HepG2 (cell line): Measurements from ENCODE around the gene NCOA6. TPM values are rescaled to one million over a fixed set of nuclear protein-coding genes. Genes with fewer than 3 reads are reported as not detected.

ENCODE experiments used
- AKAP8 ChIP-seq: sonication (generic); formaldehyde crosslinking; IDR thresholded peaks from 2 replicates; pipeline ENCODE4 v1.5.1; 2020; ENCODE audit warnings: mild to moderate bottlenecking, missing genetic modification reagents
- KDM4B ChIP-seq: sonication (generic); formaldehyde crosslinking; IDR thresholded peaks from 2 replicates; pipeline ENCODE4 v1.4.0; 2020; ENCODE audit warnings: missing genetic modification reagents
- KMT2B ChIP-seq: IDR thresholded peaks from 2 replicates; pipeline ENCODE4 v1.6.1; 2016; ENCODE audit warnings: missing genetic modification reagents, missing compliant biosample characterization
- PHF20 ChIP-seq: sonication (generic); formaldehyde crosslinking; IDR thresholded peaks from 2 replicates; pipeline ENCODE4 v1.5.0; 2020; ENCODE audit warnings: mild to moderate bottlenecking, missing genetic modification reagents
- TBX3 ChIP-seq: fragments of 450-650 bp; IDR thresholded peaks from 2 replicates; pipeline ENCODE4 v1.6.1; 2017; ENCODE audit warnings: antibody characterized with exemption, mild to moderate bottlenecking, inconsistent platforms, borderline replicate concordance
- polyA plus RNA-seq, 8 experiments: library from polyadenylated mRNA; depleted of rRNA in 3 of 8; stranded (reverse) in 7 of 8; unstranded in 1 of 8; fragments of >200 nt; fragmentation: Illumina TruSeq in 4 of 8; extraction: Trizol in 4 of 8; gene quantifications; 2 replicates each; pipeline versions ENCODE4 v1.2.1 to v1.2.3, GENCODE V29; 2011 to 2016; ENCODE audit warnings: low read depth in 4 of 8, missing spikeins in 1 of 8, mixed read lengths in 1 of 8; ENCODE audit not compliant: insufficient read depth in 1 of 8
- total RNA-seq, 5 experiments: library from RNA; depleted of rRNA; stranded (reverse); fragments of >200 nt; fragmentation: Illumina TruSeq; extraction: Trizol; gene quantifications; 2 replicates each; pipeline ENCODE4 v1.2.3, GENCODE V29; 2016; ENCODE audit warnings: low read depth in 1 of 5
- TF ChIP-seq, protein P1 (sequence below): sonication (generic); formaldehyde crosslinking; IDR thresholded peaks from 2 replicates; pipeline ENCODE4 v1.4.0; 2020; ENCODE audit warnings: missing genetic modification reagents
- TF ChIP-seq, protein P2 (sequence below): sonication (generic); formaldehyde crosslinking; IDR thresholded peaks from 2 replicates; pipeline ENCODE4 v1.4.0; 2020; ENCODE audit warnings: missing genetic modification reagents, borderline replicate concordance
- TF ChIP-seq, protein P3 (sequence below): sonication (generic); formaldehyde crosslinking; conservative IDR thresholded peaks from 2 replicates; pipeline ENCODE4 v1.8.0; 2022; ENCODE audit warnings: low read depth, missing genetic modification reagents
- TF ChIP-seq, protein P4 (sequence below): sonication (generic); formaldehyde crosslinking; IDR thresholded peaks from 2 replicates; pipeline ENCODE4 v1.8.0; 2022; ENCODE audit warnings: mild to moderate bottlenecking, missing genetic modification reagents; ENCODE audit not compliant: insufficient replicate concordance

NCOA6 gene
- total and polyA plus RNA-seq, 2 of the 13 experiments (the other 11 are each of a cell fraction or from before 2014, with no cell fraction given), result 11.2 to 29.3 TPM

DNA sequence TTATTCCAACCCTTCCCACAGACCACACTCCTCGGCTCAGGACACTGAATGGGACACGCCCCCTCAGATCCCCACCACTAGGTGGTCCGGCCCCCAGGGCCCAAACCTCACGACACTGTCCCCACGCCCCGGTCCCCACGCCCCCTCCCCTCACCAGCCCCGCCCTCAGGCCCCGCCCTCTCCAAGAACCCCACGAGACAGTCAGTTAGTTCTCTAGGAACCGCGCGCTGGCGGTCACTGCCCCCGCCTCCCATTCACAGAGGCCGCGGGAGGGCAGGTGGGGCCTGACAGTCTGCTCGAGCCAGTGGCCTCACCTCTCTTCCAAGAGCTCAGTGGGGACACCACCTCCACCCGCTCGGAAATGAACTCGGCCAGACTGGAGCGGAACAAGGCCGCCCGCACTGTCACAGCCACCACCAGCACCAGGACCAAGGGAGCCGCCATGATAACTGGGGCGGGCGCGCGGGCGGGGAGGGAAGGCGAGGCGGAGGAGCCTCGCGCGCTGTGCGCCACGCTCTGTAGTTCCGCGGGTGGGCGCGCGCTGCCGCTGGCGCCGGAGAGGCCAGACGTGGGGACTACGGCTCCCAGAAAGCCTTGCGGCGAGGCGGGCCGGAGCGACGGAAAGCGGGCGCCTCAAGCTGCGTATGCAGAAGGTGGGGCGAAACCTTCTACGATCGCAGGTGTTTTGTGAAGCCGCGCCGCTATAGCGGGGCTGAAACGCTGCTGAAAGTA lies 148.6 kb downstream of the NCOA6 start, which contains the start of gene PIGU (continued):
- TF ChIP-seq, protein P1, sequence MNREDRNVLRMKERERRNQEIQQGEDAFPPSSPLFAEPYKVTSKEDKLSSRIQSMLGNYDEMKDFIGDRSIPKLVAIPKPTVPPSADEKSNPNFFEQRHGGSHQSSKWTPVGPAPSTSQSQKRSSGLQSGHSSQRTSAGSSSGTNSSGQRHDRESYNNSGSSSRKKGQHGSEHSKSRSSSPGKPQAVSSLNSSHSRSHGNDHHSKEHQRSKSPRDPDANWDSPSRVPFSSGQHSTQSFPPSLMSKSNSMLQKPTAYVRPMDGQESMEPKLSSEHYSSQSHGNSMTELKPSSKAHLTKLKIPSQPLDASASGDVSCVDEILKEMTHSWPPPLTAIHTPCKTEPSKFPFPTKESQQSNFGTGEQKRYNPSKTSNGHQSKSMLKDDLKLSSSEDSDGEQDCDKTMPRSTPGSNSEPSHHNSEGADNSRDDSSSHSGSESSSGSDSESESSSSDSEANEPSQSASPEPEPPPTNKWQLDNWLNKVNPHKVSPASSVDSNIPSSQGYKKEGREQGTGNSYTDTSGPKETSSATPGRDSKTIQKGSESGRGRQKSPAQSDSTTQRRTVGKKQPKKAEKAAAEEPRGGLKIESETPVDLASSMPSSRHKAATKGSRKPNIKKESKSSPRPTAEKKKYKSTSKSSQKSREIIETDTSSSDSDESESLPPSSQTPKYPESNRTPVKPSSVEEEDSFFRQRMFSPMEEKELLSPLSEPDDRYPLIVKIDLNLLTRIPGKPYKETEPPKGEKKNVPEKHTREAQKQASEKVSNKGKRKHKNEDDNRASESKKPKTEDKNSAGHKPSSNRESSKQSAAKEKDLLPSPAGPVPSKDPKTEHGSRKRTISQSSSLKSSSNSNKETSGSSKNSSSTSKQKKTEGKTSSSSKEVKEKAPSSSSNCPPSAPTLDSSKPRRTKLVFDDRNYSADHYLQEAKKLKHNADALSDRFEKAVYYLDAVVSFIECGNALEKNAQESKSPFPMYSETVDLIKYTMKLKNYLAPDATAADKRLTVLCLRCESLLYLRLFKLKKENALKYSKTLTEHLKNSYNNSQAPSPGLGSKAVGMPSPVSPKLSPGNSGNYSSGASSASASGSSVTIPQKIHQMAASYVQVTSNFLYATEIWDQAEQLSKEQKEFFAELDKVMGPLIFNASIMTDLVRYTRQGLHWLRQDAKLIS (CRISPR knock-in tag), result peak; percentile 71; the same call in 1 of the 2 replicates
- TF ChIP-seq KDM4B (CRISPR knock-in tag) (peak; percentile 55; the same call in 1 of the 2 replicates), TBX3 (peak; percentile 24; the same call in 1 of the 2 replicates), AKAP8 (CRISPR knock-in tag) (no peak), PHF20 (CRISPR knock-in tag) (peak; percentile 90), KMT2B (CRISPR knock-in tag) (peak; percentile 93)
- TF ChIP-seq, protein P2, sequence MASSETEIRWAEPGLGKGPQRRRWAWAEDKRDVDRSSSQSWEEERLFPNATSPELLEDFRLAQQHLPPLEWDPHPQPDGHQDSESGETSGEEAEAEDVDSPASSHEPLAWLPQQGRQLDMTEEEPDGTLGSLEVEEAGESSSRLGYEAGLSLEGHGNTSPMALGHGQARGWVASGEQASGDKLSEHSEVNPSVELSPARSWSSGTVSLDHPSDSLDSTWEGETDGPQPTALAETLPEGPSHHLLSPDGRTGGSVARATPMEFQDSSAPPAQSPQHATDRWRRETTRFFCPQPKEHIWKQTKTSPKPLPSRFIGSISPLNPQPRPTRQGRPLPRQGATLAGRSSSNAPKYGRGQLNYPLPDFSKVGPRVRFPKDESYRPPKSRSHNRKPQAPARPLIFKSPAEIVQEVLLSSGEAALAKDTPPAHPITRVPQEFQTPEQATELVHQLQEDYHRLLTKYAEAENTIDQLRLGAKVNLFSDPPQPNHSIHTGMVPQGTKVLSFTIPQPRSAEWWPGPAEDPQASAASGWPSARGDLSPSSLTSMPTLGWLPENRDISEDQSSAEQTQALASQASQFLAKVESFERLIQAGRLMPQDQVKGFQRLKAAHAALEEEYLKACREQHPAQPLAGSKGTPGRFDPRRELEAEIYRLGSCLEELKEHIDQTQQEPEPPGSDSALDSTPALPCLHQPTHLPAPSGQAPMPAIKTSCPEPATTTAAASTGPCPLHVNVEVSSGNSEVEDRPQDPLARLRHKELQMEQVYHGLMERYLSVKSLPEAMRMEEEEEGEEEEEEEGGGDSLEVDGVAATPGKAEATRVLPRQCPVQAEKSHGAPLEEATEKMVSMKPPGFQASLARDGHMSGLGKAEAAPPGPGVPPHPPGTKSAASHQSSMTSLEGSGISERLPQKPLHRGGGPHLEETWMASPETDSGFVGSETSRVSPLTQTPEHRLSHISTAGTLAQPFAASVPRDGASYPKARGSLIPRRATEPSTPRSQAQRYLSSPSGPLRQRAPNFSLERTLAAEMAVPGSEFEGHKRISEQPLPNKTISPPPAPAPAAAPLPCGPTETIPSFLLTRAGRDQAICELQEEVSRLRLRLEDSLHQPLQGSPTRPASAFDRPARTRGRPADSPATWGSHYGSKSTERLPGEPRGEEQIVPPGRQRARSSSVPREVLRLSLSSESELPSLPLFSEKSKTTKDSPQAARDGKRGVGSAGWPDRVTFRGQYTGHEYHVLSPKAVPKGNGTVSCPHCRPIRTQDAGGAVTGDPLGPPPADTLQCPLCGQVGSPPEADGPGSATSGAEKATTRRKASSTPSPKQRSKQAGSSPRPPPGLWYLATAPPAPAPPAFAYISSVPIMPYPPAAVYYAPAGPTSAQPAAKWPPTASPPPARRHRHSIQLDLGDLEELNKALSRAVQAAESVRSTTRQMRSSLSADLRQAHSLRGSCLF (CRISPR knock-in tag), result no peak
- TF ChIP-seq, protein P3, sequence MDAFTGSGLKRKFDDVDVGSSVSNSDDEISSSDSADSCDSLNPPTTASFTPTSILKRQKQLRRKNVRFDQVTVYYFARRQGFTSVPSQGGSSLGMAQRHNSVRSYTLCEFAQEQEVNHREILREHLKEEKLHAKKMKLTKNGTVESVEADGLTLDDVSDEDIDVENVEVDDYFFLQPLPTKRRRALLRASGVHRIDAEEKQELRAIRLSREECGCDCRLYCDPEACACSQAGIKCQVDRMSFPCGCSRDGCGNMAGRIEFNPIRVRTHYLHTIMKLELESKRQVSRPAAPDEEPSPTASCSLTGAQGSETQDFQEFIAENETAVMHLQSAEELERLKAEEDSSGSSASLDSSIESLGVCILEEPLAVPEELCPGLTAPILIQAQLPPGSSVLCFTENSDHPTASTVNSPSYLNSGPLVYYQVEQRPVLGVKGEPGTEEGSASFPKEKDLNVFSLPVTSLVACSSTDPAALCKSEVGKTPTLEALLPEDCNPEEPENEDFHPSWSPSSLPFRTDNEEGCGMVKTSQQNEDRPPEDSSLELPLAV (CRISPR knock-in tag), result no peak
- TF ChIP-seq, protein P4, sequence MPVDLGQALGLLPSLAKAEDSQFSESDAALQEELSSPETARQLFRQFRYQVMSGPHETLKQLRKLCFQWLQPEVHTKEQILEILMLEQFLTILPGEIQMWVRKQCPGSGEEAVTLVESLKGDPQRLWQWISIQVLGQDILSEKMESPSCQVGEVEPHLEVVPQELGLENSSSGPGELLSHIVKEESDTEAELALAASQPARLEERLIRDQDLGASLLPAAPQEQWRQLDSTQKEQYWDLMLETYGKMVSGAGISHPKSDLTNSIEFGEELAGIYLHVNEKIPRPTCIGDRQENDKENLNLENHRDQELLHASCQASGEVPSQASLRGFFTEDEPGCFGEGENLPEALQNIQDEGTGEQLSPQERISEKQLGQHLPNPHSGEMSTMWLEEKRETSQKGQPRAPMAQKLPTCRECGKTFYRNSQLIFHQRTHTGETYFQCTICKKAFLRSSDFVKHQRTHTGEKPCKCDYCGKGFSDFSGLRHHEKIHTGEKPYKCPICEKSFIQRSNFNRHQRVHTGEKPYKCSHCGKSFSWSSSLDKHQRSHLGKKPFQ (CRISPR knock-in tag), result peak; percentile 68
